ENCODE measurements around the gene SAFB. TPM values are rescaled to one million over a fixed set of nuclear protein-coding genes. Genes with fewer than 3 reads are reported as not detected.

SAFB gene
- total RNA-seq, 4 donors from 2014 or later: 39.7 to 73.6 (median 65.2) TPM

GRCh38 chr19:5694167-5694955 lies 71.5 kb downstream of the SAFB start:
- H3K4me3 ChIP-seq: no peak overlapping the region
- ATAC-seq: no peak
- TF ChIP-seq POLR2AphosphoS5 (IDR thresholded peaks at IDR 0.05) (no peak), EP300 (IDR thresholded peaks at IDR 0.05) (no peak), CTCF (IDR thresholded peaks at IDR 0.05) (no peak), POLR2A (IDR thresholded peaks at IDR 0.05) (no peak)
- 84 to 97% methylated on average over 6 to 14 of the region's 45 CpGs for WGBS, 2 donors (ENCODE audit: low coverage in 1 of 2)
- H3K36me3 ChIP-seq: peaks cover 0 to 81% of the 10 kb centered on the region in 2 donors
- H3K4me1 ChIP-seq: peaks cover 0 to 43% (median 11%) of the 10 kb centered on the region in 3 donors
- H3K27ac ChIP-seq: no peak overlapping the region
- H3K9me3 ChIP-seq: no peaks in the 10 kb centered on the region
- H3K27me3 ChIP-seq: no peaks in the 10 kb centered on the region

- H3K4me1 ChIP-seq: peaks cover 0 to 37% (median 11%) of the 10 kb centered on the region in 3 donors
- no peak for ATAC-seq
- no peaks in the 10 kb centered on the region for H3K27me3 ChIP-seq
- WGBS, 2 donors (ENCODE audit: low coverage in 1 of 2): 100% methylated on average over 1 to 3 of the region's 8 CpGs
- H3K36me3 ChIP-seq: peaks cover 0 to 88% of the 10 kb centered on the region in 2 donors
- TF ChIP-seq EP300 (IDR thresholded peaks at IDR 0.05): no peak
- no peak for TF ChIP-seq POLR2AphosphoS5 (IDR thresholded peaks at IDR 0.05)
- no peak overlapping the region for H3K4me3 ChIP-seq
- no peaks in the 10 kb centered on the region for H3K9me3 ChIP-seq
- H3K27ac ChIP-seq: no peak overlapping the region
Measured at GRCh38 chr19:5694956-5695648, 72.2 kb downstream of the SAFB start.

GRCh38 chr19:5695649-5696195 lies 72.8 kb downstream of the SAFB start:
- peaks cover 0 to 94% of the 10 kb centered on the region in 2 donors for H3K36me3 ChIP-seq
- WGBS, 2 donors (ENCODE audit: low coverage in 1 of 2): no CpG with 5 or more reads among the region's 28 CpGs
- no peaks in the 10 kb centered on the region for H3K27me3 ChIP-seq
- H3K4me1 ChIP-seq: peaks cover 0 to 36% (median 11%) of the 10 kb centered on the region in 3 donors
- H3K27ac ChIP-seq: no peak overlapping the region
- ATAC-seq: no peak
- H3K9me3 ChIP-seq: no peaks in the 10 kb centered on the region
- no peak overlapping the region for H3K4me3 ChIP-seq
- TF ChIP-seq POLR2A (IDR thresholded peaks at IDR 0.05): no peak
- TF ChIP-seq CTCF (IDR thresholded peaks at IDR 0.05): no peak
- no peak for TF ChIP-seq POLR2AphosphoS5 (IDR thresholded peaks at IDR 0.05)
- no peak for TF ChIP-seq EP300 (IDR thresholded peaks at IDR 0.05)

GRCh38 chr19:5696196-5697021 lies 73.5 kb downstream of the SAFB start:
- Histone ChIP-seq H3K36me3 (peaks cover 0 to 100% of the 10 kb centered on the region in 2 donors), H3K27me3 (no peaks in the 10 kb centered on the region), H3K4me3 (no peak overlapping the region), H3K4me1 (peaks cover 0 to 29% (median 10%) of the 10 kb centered on the region in 3 donors), H3K9me3 (no peaks in the 10 kb centered on the region), H3K27ac (no peak overlapping the region)
- no CpG with 5 or more reads among the region's 42 CpGs for WGBS, 2 donors (ENCODE audit: low coverage in 1 of 2)
- no peak for ATAC-seq
- TF ChIP-seq POLR2A (IDR thresholded peaks at IDR 0.05): no peak
- TF ChIP-seq EP300 (IDR thresholded peaks at IDR 0.05): no peak
- no peak for TF ChIP-seq POLR2AphosphoS5 (IDR thresholded peaks at IDR 0.05)
- TF ChIP-seq CTCF (IDR thresholded peaks at IDR 0.05): no peak

All from gastroesophageal sphincter (tissue), 4 donors.